ENCODE data around the gene HSPA6.
A peak's percentile ranks its signal among the peaks of the same experiment; 100 is the strongest.
"Not testable (repeated sequence)": the region's sequence is repeated elsewhere in the genome, so short reads cannot be mapped to it uniquely, and the experiment has no call there.

The HSPA6 gene

GRCh38 chr1:161505686-161506085, 18.7 kb upstream of the HSPA6 start:
- no peak for DNase-seq

- DNase-seq: no peak
These were observed 17.8 kb upstream of the HSPA6 start for GRCh38 chr1:161506336-161507223.

- no peak for DNase-seq
These were observed 13.9 kb upstream of the HSPA6 start for GRCh38 chr1:161510477-161510876.

- DNase-seq: no peak
These were observed 13.2 kb upstream of the HSPA6 start for GRCh38 chr1:161511018-161511755.

GRCh38 chr1:161511756-161512060, 12.6 kb upstream of the HSPA6 start:
- DNase-seq: no peak

GRCh38 chr1:161512636-161513447, 11.5 kb upstream of the HSPA6 start:
- DNase-seq: not testable (repeated sequence)

GRCh38 chr1:161513448-161513780, 10.9 kb upstream of the HSPA6 start:
- not testable (repeated sequence) for DNase-seq

GRCh38 chr1:161513953-161514352, 10.4 kb upstream of the HSPA6 start:
- DNase-seq: not testable (repeated sequence)

- DNase-seq: not testable (repeated sequence)
These were observed 1.1 kb upstream of the HSPA6 start for GRCh38 chr1:161523041-161523816.

- DNase-seq: not testable (repeated sequence)
These were observed 477 bp downstream of the HSPA6 start for GRCh38 chr1:161524742-161525291.

GRCh38 chr1:161525321-161525720, 981 bp downstream of the HSPA6 start:
- DNase-seq: not testable (repeated sequence)

GRCh38 chr1:161525918-161526317, 1.6 kb downstream of the HSPA6 start:
- DNase-seq: not testable (repeated sequence)

GRCh38 chr1:161528550-161528949, 4.2 kb downstream of the HSPA6 start:
- DNase-seq: not testable (repeated sequence)

- not testable (repeated sequence) for DNase-seq
These were observed 5.2 kb downstream of the HSPA6 start for GRCh38 chr1:161529463-161530104.

GRCh38 chr1:161530158-161530557, 5.8 kb downstream of the HSPA6 start:
- DNase-seq: peak; percentile 62 to 64

- peak; percentile 89 to 91 for DNase-seq
These were observed 6.6 kb downstream of the HSPA6 start for GRCh38 chr1:161530671-161531641.

- DNase-seq: no peak
These were observed 7.8 kb downstream of the HSPA6 start for GRCh38 chr1:161531986-161532643.

- not testable (repeated sequence) for DNase-seq
These were observed 8.6 kb downstream of the HSPA6 start for GRCh38 chr1:161532644-161533567.

Data from activated CD4-positive, alpha-beta T cell treated with anti-CD3 and anti-CD28 coated beads, Interleukin-2, amount 50 U/mL, for 4 hours (primary cell).